Breast epithelium (tissue), 4 donors: ENCODE results near the gene PLSCR2. TPM values are rescaled to one million over a fixed set of nuclear protein-coding genes. Genes with fewer than 3 reads are reported as not detected.

Source experiments
- DNase-seq, 2 donors: peaks; one replicate each; pipeline ENCODE4 v3.0.0-alpha.2; 2019; ENCODE audit warnings: low spot score in 2 of 2
- H3K27ac ChIP-seq, 2 donors: fragments of 200-600 bp; sonication (generic) in 1 of 2; one replicate each; pipeline ENCODE4 v1.5.1; 2016 to 2019; ENCODE audit warnings: mild to moderate bottlenecking in 1 of 2
- H3K27me3 ChIP-seq, 2 donors: fragments of 200-600 bp; sonication (generic) in 1 of 2; one replicate each; pipeline versions ENCODE4 v1.5.1 to v1.6.0; 2017 to 2019; ENCODE audit warnings: control low read depth in 1 of 2, mild to moderate bottlenecking in 1 of 2
- H3K36me3 ChIP-seq: fragments of 200-600 bp; one replicate; pipeline ENCODE4 v1.5.1; 2019
- H3K4me1 ChIP-seq, 2 donors: fragments of 200-600 bp; sonication (generic); one replicate each; pipeline ENCODE4 v1.5.1; 2016 to 2019; ENCODE audit warnings: control low read depth in 1 of 2
- H3K4me3 ChIP-seq, 3 donors: fragments of 200-600 bp; sonication (generic); 1 replicate in 2 of 3; 2 replicates in 1 of 3; pipeline ENCODE4 v1.5.1; 2016 to 2019; ENCODE audit warnings: mild to moderate bottlenecking in 3 of 3, moderate library complexity in 2 of 3
- H3K9me3 ChIP-seq, 2 donors: fragments of 200-600 bp; sonication (generic) in 1 of 2; one replicate each; pipeline ENCODE4 v1.5.1; 2016 to 2019; ENCODE audit warnings: control low read depth in 1 of 2
- CTCF ChIP-seq, 3 donors: fragments of 450-650 bp; IDR thresholded peaks; one replicate each; pipeline ENCODE4 v1.5.1; 2016 to 2017; ENCODE audit warnings: antibody characterized with exemption in 3 of 3, mild to moderate bottlenecking in 3 of 3, moderate library complexity in 3 of 3
- POLR2A ChIP-seq: fragments of 450-650 bp; IDR thresholded peaks from one replicate; pipeline ENCODE4 v1.6.1; 2016; ENCODE audit warnings: antibody characterized with exemption, mild to moderate bottlenecking, moderate library complexity
- POLR2AphosphoS5 ChIP-seq, 3 donors: sonication (generic); formaldehyde crosslinking; IDR thresholded peaks; one replicate each; pipeline ENCODE4 v1.6.1; 2017; ENCODE audit warnings: antibody characterized with exemption in 3 of 3
- intact Hi-C: fragments of 100-400 bp; cut with DNase I; formaldehyde crosslinking; loops from one replicate; pipeline ENCODE4 v1.15.1; 2023; ENCODE audit warnings: low total_unique reads
- total RNA-seq, 3 donors: library from RNA; depleted of rRNA; stranded (reverse); fragments of >200 nt; gene quantifications; one replicate each; pipeline ENCODE4 v1.1.0, GENCODE V29; 2016

Gene PLSCR2
- total RNA-seq, 3 donors from 2014 or later, result 0.73 to 2.0 TPM; not detected in 1

- no peak for DNase-seq
- peaks cover 0 to 3% of the 10 kb centered on the region in 2 donors for H3K4me1 ChIP-seq
- peak overlapping the region; percentile 67 to 68 for H3K27ac ChIP-seq
- no peak overlapping the region for H3K4me3 ChIP-seq
- H3K36me3 ChIP-seq, result no peaks in the 10 kb centered on the region
- H3K9me3 ChIP-seq, result no peaks in the 10 kb centered on the region
- H3K27me3 ChIP-seq, result no peaks in the 10 kb centered on the region
- intact Hi-C loops, result no loop called here
- no peak for TF ChIP-seq POLR2A
- no peak for TF ChIP-seq CTCF (IDR thresholded peaks at IDR 0.05)
- no peak for TF ChIP-seq POLR2AphosphoS5 (IDR thresholded peaks at IDR 0.05)
Measured at GRCh38 chr3:146507331-146508120, 38.2 kb upstream of the PLSCR2 start.

- Histone ChIP-seq H3K36me3 (no peaks in the 10 kb centered on the region), H3K9me3 (no peaks in the 10 kb centered on the region), H3K4me3 (no peak overlapping the region), H3K27ac (peak overlapping the region; percentile 39 to 68), H3K27me3 (no peaks in the 10 kb centered on the region), H3K4me1 (peaks cover 0 to 3% of the 10 kb centered on the region in 2 donors)
- DNase-seq, result no peak
- TF ChIP-seq POLR2A, result no peak
- no peak for TF ChIP-seq POLR2AphosphoS5 (IDR thresholded peaks at IDR 0.05)
- TF ChIP-seq CTCF (IDR thresholded peaks at IDR 0.05), result no peak
- intact Hi-C loops, result no loop called here
Measured at GRCh38 chr3:146505516-146505915, 36.2 kb upstream of the PLSCR2 start.

- peak overlapping the region; percentile 2 to 65 for H3K27ac ChIP-seq
- no peaks in the 10 kb centered on the region for H3K27me3 ChIP-seq
- no peak overlapping the region for H3K4me3 ChIP-seq
- H3K4me1 ChIP-seq, result peaks cover 0 to 3% of the 10 kb centered on the region in 2 donors
- no peaks in the 10 kb centered on the region for H3K36me3 ChIP-seq
- H3K9me3 ChIP-seq, result no peaks in the 10 kb centered on the region
- DNase-seq, result no peak
- intact Hi-C loops, result no loop called here
- TF ChIP-seq POLR2AphosphoS5 (IDR thresholded peaks at IDR 0.05) (no peak), CTCF (IDR thresholded peaks at IDR 0.05) (no peak), POLR2A (no peak)
Measured at GRCh38 chr3:146504498-146505197, 35.3 kb upstream of the PLSCR2 start.

- H3K4me3 ChIP-seq, result no peak overlapping the region
- H3K4me1 ChIP-seq, result peaks cover 0 to 3% of the 10 kb centered on the region in 2 donors
- TF ChIP-seq POLR2AphosphoS5 (IDR thresholded peaks at IDR 0.05), result no peak
- TF ChIP-seq POLR2A, result no peak
- TF ChIP-seq CTCF (IDR thresholded peaks at IDR 0.05), result no peak
- no peaks in the 10 kb centered on the region for H3K27me3 ChIP-seq
- H3K36me3 ChIP-seq, result no peaks in the 10 kb centered on the region
- DNase-seq, result no peak
- intact Hi-C loops, result no loop called here
- H3K27ac ChIP-seq, result peak overlapping the region; percentile 40 to 70
- H3K9me3 ChIP-seq, result no peaks in the 10 kb centered on the region
Measured at GRCh38 chr3:146503461-146504202, 34.3 kb upstream of the PLSCR2 start.
